GM12801 (cell line): ENCODE measurements around the gene PDE4D.

Source experiments
- CTCF ChIP-seq: IDR thresholded peaks from one replicate; pipeline ENCODE4 v1.5.1; 2011; ENCODE audit warnings: control low read depth; ENCODE audit not compliant: insufficient read length; ENCODE audit errors: extremely low read depth

PDE4D gene

GRCh38 chr5:59064293-59064692, 829.2 kb downstream of the PDE4D start:
- TF ChIP-seq CTCF: no peak

- no peak for TF ChIP-seq CTCF
Measured at GRCh38 chr5:59062986-59063683, 830.4 kb downstream of the PDE4D start.

- TF ChIP-seq CTCF: no peak
Measured at GRCh38 chr5:59061377-59061776, 832.1 kb downstream of the PDE4D start.

DNA sequence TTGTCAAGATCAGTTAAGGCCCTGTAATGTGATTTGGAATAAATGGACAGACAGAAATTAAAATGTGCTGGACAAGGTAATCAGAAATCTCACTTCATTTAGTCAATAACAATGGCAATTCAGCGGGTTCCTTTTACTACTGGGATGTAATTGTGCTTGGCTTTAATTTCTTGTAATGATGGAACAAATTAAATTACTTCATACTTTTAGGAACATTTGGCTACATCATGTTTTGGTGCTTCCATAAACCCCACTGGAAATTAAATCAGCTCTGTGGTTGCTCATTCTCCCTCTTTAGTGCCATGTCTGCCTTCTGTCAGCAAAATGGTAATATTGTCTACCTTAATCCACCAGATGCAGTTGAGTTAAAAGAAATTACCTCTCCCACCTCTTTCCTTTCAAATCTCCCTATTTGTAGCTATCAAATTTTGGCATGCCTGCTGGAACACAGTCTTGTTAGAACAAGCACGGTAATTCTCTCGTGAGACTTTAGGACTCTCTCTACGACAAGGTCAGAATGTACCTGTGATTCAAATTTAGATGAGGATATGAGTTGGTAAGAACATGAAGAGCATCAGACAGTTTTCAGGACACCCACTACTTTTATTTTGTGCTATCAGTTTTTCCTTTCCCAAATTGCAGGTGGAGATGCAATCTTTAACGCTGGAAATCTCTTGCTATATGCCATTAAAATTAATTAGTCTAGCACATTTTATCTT, 834.4 kb downstream of the PDE4D start:
- no peak for TF ChIP-seq CTCF

DNA sequence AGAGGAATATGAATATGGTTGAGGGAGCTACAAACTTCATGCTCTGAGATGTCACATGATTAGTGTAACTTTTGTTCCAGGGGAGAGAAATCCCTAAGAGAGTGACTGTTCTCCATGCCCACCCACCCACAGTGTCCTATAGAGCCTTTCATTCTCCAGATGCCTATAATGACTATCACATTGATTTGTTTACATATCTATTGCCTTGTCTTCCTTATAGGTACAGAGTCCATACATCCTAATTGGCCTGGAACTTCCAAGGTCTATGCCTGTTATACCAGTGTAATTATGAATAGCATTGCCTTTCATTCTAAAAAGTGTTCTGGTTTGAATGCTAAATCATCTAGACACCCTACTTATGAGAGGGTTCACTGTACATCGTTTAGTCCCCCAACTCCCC, 835.3 kb downstream of the PDE4D start:
- TF ChIP-seq CTCF: no peak

DNA sequence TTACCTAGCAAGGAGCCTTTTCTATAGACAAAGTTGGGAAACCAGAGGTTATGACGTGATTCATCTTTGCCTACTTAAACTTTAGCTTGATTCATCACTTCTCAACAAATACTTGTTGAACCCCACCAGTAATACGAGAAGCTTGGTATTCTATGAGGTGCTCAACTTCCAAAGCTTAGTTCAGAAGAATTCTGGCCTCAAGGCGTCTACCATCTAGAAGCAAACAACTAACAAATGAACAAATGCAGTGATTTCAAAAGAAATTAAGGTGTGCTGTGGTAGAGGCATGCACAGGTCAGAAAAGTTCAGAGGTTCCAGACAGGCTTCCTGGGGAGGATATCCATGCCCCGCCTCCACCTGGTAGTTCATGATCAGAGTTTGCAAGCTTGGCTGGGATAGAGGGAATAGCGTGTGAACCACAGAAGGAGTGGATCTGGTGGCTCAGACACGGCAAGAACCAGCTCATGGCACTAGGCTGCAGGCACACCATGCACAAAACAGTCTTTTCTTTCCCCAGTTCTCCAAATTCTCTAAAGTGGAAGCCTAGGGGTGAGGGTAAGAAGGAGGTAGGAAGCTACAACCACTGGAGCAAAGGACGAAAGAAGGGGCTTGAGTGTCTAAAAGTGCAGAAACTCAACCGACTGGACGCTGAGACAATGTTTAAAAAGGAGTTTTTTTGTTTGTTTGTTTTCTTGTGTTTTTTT, 837.6 kb downstream of the PDE4D start:
- TF ChIP-seq CTCF: no peak

DNA sequence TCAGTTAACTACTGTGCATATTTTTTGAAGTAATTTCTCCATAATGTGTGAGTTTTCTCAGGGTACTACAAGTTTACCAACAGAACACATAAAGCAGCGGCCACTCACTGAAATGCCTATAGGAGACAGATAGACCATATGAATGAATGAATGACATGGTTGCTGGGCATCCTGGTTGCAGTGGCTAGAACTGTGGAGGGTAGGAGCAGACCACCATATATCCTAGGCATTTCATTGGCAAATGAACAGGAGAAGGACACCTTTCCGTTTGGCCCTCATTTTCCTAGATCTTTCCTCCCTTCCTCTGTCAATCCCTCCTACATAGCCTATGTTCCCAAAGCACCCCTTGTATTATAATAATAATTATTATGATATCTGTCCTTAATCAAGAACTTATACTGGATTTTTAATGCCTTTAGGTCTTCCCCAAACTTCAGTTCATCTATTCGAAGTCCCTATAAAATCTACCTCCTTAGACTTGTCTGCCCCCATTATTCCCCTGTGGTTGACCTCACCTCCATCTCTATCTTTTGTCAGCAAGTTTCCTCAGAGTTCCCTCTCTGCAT, 838.5 kb downstream of the PDE4D start:
- no peak for TF ChIP-seq CTCF
